Midbrain (tissue), 1 donor: ENCODE data around the gene MCM5.
"Not testable (repeated sequence)": the region's sequence is repeated elsewhere in the genome, so short reads cannot be mapped to it uniquely, and the experiment has no call there.

ENCODE experiments used
- DNase-seq: peaks from one replicate; lab custom pipeline; 2025; lab: John Stamatoyannopoulos, UW

MCM5 gene

DNA sequence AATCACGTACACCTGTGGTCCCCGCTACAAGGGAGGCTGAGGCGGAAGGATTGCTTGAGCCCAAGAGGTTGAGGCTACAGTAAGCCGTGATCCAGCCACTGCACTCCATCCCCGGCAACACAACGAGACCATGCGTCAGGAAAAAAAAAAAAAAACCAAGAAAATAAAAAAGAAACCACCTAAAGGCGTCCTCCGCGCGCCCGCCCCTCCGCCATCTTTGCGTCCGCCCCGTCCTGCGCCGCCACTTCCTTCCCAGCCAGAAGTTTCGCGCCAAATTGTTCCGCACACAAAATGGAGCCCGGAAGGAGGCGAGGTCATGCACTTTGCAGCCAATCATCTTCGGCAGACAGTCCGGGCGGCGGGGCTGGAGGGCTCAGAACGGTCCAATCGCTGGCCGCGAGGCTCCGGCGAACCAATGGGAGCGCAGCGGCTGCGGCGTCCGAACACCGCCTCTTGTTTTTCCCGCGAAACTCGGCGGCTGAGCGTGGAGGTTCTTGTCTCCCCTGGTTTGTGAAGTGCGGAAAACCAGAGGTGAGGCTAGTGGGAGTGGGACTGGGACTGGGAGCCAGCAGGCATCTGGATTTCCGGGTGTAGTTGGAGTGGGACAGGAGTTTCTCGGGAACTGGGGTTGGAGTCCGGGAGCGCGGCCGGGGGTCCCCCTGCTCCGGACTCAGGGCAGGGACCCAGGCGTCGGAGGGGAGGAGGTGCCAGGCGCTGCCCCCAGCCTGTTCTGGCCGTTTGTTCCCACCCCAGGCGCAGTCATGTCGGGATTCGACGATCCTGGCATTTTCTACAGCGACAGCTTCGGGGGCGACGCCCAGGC, at the start of gene MCM5:
MCM5 (plus strand) TSS at position 463 of the 823 bp plus-strand sequence; CDS start at position 762, 299 bp downstream.
- DNase-seq, result peak; percentile 98

DNA sequence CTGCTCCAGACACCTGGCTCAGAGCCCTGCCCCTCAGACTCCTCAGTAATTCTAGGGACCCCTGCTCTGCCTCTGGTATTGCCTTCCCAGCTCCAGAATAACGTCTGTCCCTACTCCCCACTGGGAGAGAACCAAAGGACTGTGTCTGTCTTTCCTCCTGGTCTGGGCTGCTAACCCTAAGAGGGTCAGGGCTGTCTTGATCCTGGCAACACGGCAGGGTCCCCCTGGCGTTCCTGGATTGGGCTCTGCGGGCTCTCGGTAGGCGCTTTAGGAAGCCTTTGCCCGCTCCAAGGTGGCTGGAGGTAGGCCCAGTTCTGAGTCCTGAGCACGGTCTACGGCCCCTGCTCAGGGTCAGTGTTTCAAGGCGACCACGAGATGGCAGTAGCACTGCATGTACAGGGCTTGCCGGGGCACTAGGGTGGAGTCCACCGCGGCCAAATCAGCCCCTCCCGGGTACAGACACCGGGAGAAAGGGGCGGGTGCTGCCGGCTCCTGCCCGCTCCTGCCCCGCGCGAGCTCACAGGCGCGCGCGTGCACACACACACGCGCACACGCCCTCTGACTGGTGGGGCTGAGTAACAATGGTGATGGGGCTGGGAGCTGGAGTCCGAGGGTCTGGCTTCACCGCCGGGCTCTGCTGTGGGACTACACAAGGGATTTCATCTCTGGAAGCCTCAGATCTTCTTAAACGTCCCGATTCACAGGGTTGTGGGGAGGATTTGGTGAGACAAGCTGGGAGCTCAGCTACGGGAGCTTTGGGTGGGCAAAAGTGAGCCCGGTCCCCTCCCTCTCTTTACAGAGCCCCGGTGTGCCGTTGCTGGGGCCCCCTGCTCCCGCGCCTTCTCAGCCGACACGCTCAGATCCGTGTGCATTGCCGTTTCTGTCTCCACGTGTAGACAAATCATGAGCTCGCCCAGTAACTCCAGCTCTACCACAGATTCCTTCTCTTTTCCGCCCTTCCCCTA, 49.1 kb upstream of the MCM5 start:
- DNase-seq, result peak; percentile 75

DNA sequence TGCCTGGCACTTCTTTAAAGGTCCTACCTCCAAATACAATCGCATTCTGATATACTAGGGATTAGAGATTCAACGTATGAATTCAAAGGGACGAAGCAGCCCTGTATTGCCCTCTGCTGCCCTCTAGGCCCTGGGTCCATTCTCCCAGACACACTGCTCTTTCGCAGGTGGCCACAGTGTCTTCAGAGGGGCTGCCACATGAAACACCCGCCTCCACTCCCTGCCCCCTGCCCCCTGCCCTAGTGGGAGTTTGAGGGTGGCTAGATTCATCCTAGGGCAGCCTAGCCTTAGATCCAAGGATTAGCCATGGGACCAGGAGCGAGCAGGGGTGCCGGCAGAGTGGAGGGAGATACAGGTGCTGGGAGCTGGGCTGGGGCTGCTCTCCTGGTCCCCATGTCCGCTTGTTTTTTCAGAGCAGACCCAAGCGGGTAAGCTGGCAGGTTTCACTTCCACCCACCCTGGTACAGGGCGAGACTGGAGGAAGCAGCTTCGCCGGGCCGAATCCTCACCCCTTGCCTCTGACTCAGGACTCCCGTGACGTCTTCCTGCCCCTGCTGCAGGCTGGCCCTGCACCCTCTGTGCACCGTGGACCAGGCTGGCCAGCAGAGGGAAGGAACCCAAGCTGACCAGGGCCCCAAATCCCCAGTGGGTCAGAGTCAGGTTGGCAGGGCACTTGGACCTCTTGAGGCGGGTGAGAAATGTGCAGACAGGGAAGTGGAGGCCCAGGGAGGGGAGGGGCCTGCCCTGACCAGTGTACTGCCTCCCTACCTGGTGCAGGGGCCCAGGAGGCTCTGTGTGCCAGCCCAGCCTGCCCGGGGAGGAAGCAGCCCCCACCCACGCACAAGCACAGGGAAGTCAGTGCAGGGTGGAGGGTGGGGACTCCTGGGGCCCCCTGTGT, 47.5 kb upstream of the MCM5 start:
- peak; percentile 46 for DNase-seq

DNA sequence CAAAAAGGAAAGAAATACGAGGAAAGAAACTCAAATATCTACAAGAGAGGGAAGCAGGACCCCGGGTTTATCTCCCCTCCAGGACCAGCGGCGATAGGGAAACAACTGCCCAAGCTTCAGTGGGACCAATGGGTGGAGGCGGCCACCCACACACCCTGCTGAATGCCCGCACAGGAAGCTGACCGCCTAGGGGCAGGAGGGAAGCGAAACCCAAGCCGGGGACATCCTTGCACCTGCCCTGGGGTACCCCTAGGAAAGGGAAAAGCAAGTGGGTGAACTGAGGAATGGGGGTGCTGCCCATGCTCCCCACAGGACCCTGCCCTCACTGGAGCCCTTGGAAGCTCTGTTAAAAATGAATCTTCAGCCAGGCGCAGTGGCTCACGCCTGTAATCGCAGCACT, 46.6 kb upstream of the MCM5 start:
- peak; percentile 6 for DNase-seq

DNA sequence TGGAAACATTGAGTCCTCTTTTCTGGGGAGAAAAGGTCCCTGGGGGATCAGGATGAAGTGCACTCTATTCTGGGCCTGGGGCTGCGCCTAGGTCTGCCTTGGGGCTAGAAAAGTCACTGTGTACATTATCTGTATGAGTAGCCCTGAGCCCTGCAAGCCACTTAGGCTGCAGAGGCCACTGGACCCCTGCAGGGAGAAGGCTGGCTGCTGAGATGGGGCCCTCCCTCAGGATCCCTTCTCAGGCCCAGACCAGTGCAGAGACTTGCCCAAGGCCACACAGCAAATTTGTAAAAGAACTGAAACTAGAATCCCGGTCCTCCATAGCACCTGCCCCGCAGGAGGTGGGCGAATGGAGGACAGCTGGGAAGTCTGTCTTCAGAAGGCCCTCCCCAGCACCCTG, 45.9 kb upstream of the MCM5 start:
- DNase-seq, result no peak

DNA sequence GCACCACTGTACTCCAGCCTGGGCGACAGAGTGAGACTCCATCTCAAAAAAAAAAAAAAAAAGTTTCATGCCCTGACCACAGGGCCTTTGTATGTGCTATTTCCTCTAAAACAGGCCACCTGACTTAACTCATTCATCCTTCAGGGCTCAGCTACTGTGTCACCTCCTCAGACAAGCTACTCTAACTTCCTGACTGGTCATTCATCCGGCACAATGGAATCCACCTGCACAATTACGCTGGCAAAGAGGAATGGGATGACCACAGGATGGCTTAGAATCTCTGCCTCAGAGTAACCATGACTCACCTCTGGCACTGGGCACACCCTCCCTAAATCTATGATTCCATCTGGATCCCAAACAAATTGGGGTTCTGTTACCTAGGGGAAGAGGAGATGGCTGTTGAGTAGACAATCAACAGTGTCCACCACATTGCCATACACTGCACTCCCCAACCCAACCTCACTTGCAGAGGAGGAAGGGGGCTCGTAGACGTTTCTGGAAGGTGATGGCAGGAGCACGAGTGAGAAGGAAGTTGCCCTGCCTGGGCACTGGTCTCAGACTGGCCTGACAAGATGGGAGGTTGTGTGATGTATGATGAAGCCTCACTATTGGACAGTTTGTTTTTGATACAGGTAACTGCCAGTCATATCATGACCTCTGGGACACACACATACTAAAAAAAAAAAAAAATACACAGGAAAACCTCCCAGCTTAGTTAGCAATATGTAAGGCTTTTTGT, 41.9 kb upstream of the MCM5 start:
- DNase-seq, result no peak

DNA sequence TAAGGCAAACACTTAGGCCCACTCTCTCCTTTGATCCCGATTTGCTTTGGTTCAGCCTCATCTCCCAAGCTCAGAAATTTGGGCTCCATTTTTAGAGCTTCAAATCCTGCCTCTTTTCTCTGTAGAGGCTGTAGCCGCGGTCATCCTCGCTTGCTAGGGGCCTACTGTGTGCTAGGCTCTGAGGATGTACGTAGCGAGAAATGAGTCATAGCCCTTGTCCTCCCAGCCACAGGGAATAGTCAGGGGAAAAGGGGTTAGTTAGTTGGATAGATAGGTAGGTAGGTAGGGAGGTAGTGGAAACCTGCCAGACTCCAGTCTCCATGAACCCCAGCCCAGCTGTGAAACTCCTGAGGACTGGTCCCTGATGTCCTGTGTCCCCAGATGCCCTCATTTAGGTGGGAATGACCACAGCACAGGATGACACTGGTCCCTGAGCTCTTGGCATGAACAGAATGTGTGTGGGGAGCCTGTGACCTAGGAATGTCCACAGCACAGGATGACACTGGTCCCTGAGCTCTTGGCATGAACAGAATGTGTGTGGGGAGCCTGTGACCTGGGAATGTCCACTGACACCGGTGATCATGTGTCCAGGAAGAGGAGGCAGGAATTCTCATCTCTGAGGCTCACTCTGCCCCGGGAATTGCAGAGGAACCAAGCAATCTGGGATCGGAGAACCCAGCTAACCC, 40.4 kb upstream of the MCM5 start:
- no peak for DNase-seq

DNA sequence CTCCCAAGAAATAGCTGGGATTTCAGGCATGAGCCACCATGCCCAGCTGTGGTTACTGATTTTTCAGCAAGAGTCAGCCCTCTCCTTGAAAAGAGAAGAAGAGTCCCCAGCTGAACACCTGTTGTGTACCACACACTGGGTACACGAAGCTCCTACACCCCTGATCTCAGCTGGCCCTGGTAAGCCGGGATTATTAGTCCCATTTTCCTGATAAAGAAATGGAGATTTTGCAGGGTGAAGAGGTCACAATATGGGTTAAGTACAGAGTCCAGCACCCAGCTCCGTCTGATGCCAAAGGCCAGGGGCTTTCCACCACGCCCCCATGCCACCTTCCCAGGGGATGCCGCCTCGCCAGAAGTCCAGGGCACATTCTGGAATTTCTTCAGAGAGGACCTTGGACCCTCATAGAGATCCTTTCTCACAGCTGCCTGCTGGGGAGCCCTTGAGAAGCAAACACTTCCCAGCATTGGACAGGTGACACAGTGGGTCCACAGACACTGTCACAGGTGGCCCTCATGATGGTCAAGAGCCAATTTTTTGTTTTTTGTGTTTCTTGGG, 38.9 kb upstream of the MCM5 start:
- DNase-seq, result no peak

DNA sequence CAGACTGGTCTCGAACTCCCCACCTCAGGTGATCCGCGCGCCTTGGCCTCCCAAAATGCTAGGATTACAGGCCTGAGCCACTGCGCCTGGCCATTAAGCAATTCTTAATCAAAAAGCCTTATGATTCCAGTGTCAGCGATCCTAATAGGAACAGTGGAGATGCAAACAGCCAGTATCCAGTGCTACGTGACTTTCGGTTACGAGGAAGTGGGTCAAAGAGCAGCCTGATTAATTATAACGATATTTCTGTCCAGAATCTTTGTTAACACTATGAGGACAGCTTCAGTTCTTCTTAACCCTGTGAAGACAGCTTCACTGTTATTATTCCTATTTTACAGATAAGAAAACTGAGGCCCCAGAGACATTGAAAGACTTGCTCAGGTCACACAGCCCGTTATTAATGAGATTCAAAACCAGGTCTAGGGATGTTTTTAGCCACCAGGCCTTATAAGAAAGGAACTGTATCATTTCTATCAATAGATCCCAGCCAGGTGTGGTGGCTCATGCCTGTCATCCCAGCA, 36.3 kb upstream of the MCM5 start:
- no peak for DNase-seq

DNA sequence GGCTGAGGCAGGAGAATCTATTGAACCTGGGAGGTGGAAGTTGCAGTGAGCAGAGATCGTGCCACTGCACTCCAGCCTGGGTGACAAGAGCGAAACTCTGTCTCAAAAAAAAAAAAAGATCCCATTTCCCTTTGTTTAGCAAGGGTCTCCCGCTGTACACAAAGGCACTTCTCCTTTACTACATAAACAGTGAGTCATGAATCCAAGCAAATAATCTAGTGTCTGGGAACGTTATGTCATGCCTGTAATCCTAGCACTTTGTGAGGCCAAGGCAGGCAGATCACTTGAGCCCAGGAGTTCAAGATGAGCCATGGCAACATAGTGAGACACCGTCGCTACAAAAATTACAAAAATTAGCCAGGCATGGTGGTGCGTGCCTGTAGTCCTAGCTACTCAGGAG, 35.7 kb upstream of the MCM5 start:
- DNase-seq, result not testable (repeated sequence)

DNA sequence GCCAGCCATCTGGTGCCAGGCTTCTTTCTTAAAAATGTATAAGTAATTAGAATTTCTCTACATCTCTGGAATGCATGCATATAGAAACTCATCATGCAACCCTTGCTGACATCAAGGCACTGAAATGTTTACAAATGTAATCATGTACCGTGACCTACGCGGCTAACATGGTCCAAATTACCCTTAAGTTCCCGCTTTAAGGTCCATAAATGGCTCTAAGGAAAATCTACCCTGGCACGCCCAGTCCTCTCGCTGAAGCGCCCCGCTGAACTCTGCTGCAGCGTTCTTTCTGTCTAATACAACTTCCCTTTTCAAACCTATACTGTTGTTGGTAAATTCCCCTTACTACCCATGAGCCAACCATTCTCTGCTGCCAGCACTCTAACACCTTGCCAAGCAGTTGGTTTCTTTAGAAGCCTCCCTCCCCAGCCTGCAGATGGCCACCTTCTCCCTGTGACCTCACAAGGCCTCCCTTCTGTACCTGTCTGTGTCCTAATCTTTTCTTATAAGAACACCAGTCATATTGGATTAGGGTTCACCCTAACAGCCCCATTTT, 32.5 kb upstream of the MCM5 start:
- no peak for DNase-seq

DNA sequence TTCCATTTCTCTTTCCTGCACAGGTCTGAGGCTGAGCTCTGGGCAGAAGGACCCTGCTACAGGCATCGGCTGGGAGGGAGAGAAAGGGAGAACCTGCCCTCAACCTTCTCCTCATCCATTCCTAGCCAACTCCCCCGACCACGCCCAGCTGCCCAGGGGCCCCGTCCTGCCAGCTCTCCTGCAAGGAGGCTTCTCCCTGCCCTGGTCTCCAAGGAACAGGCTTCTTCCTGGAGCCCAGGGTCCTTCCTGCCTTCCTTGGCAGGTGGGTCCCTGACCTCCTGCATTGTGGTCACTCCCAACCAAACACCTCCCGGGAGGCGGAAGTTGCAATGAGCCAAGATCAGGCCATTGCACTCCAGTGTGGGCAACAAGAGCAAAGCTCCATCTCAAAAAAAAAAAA, 31.6 kb upstream of the MCM5 start:
- no peak for DNase-seq

DNA sequence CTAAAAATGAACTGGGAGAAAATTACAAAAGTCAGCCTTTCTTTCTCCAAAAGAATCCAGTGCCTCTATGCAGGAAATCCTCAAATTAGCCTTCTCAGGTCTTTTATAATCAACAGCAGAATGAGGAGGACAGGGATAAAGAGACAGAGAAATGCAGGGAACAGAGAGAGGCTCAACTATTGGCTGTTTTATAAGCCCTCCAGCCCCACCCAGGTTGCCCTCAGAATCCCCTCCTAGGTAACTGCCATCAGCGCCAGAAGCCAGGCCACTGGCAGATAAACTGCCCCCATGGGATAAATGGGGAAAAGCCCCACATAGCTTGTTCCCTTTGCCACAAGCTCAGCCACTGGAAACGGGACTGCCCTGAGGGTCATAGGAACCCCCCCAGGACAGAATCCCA, 29.9 kb upstream of the MCM5 start:
- no peak for DNase-seq

DNA sequence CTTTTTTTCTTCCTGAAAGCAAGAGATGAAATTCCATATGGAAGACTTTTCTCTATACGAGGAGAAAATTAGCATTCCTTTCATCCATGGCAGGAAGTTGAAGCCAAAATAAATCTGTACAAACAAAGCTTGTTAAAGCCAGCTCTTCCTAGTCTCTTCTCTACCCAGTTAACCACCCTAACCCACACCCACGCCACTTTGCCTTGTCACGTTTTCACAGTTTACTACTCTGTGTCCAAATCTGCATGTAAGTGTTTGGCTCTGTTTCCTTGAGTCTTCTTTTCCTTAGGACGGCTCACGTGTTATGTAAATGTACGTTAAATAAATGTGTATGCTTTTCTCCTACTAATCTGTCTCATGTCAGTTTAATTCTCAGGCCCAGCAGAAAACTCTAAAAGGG, 26.2 kb upstream of the MCM5 start:
- no peak for DNase-seq

DNA sequence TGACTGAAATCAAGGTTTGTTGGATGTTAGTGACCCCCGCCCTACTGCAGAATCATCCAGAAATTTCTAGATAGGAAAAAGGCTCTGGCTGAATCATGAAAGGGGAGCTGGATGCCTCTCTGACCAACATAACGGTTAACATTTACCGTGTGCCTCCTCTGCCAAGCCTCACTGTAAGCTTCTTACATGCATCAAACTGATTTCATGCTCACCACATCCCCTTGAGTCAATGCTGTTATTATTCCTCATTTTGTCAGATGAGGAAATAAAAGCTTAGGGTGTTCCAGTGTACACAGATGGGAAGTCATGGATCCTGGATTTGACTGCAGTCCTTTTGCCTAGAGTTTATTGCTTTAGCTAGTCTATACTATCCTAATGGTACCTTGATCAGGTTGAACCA, 24.9 kb upstream of the MCM5 start:
- DNase-seq, result no peak

DNA sequence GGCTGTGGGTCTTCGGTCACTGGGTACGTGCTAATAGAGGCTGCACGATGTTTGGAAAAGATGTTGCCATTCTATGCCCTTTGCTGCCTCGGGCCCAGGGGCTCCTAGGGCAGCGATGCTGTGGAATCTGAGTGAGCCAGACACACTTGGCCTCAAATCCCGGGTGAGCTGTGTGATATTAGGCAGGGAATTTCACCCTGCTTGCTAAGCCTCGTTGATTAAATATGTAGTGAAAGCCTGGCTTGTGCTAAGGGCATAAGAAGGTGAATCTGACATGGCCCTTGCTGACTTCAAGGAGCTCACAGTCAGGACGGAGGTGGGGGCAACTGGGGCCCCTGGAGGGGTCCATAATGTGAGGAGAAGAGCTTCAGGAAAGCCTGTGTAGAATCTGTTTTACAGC, 24.4 kb upstream of the MCM5 start:
- no peak for DNase-seq

DNA sequence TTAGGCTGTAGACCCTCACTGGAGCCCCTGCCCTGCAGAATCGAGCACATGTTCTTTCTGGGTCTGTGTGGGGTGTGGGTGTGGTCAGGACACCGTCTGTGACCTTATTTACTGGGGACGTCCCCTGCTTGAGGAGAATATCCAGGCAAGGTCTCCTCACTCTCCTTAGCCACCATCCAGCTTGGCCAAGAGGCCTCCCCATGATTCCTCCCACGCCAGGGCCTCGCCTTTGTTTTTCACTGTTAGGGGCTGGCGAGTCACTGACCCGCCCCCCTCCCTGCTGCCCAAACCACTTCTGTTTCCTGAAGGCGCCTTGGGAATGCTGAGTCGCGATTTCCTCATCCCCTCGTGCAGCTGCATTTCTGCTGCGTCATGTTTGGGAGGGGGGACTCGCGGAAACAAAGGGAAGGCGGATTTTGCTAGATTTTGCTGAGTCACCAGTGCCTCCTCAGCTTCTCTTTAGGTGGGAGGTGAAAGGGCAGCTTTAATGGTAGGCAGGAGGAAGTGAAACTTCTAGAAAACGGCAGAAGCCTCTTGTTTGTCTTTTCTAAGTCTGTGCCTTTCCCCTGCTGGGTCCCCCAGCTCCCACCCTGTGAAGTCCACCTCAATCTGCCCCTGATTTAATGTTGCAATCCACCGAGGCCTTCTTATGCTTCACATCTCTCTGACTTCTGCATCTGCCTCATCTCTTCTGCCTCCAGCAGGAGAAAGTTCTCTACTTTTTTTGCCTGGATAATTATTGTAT, 23.0 kb upstream of the MCM5 start:
- DNase-seq, result peak; percentile 88

DNA sequence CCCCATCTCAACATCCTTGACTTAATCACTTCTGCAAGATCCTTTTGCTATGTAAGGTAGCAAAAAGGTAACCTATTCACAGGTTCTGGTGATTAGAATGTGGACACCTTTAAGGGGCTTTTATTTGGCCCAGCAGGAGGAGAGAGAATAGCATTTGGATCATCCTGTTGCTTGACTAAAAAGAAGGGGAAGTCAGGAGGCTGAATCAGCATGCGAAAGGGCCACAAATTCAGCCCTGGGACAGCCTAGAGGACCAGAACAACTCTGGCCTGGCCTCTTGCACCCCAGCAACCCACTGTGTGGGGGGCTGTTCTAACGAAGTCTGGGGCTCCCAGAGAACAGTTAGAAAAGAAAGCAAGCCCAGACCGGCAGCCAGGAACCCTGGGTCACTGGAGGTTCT, 22.2 kb upstream of the MCM5 start:
- DNase-seq, result peak; percentile 7

DNA sequence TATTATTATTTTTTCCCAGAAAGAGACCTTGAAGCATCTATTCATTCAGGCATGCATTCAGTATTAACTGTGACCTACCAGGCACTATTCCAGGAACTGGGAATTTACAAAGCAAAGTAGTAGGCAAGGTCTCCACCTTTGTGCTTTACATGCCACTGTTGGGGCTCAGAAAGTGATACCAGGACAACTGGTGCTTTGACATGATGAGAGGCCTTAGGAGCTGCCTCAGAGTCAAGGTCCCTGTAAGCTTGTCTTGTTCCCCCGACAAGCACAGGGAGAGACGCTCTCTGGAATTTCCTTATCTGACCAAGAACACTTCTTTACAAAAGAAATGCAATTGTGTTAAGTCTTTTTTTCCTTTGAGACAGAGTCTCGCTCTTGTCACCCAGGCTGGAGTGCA, 21.3 kb upstream of the MCM5 start:
- DNase-seq, result no peak
